ENCODE measurements around the gene FLYWCH1.

FLYWCH1 gene

GRCh38 chr16:2911638-2912329 is at the start of gene FLYWCH1:
TSS of gene FLYWCH1 (plus strand) at chr16:2911931. CDS start at chr16:2929686, 17,755 bp downstream.
- DNase-seq = peak; percentile 89

- no peak for DNase-seq
These were observed 46.1 kb upstream of the FLYWCH1 start for GRCh38 chr16:2865651-2866050.

- DNase-seq = no peak
These were observed 45.3 kb upstream of the FLYWCH1 start for GRCh38 chr16:2866431-2866830.

- DNase-seq = no peak
These were observed 44.1 kb upstream of the FLYWCH1 start for GRCh38 chr16:2867661-2867986.

- DNase-seq = peak; percentile 31
These were observed 43.5 kb upstream of the FLYWCH1 start for GRCh38 chr16:2867987-2868789.

- DNase-seq = no peak
These were observed 39.8 kb upstream of the FLYWCH1 start for GRCh38 chr16:2871926-2872325.

GRCh38 chr16:2874032-2874911 is 37.5 kb upstream of the FLYWCH1 start:
- no peak for DNase-seq

GRCh38 chr16:2874912-2875362 is 36.8 kb upstream of the FLYWCH1 start:
- DNase-seq = peak; percentile 19

- no peak for DNase-seq
These were observed 31.8 kb upstream of the FLYWCH1 start for GRCh38 chr16:2879854-2880508.

GRCh38 chr16:2881783-2882649 is 29.7 kb upstream of the FLYWCH1 start:
- no peak for DNase-seq

GRCh38 chr16:2882650-2883457 is 28.9 kb upstream of the FLYWCH1 start, which contains the start of gene FLYWCH2:
TSS of gene FLYWCH2 (plus strand) at chr16:2883215. CDS start at chr16:2896450, 13,235 bp downstream.
- DNase-seq = peak; percentile 89

- DNase-seq = no peak
These were observed 28.2 kb upstream of the FLYWCH1 start for GRCh38 chr16:2883458-2883908.

GRCh38 chr16:2884041-2884451 is 27.7 kb upstream of the FLYWCH1 start:
- no peak for DNase-seq

- no peak for DNase-seq
These were observed 17.5 kb upstream of the FLYWCH1 start for GRCh38 chr16:2894231-2894630.

GRCh38 chr16:2895813-2896212 is 15.9 kb upstream of the FLYWCH1 start:
- DNase-seq = no peak

GRCh38 chr16:2896480-2897010 is 15.2 kb upstream of the FLYWCH1 start:
- DNase-seq = no peak

GRCh38 chr16:2897110-2897509 is 14.6 kb upstream of the FLYWCH1 start:
- no peak for DNase-seq

GRCh38 chr16:2898831-2899563 is 12.7 kb upstream of the FLYWCH1 start:
- no peak for DNase-seq

GRCh38 chr16:2899564-2900072 is 12.1 kb upstream of the FLYWCH1 start:
- DNase-seq = no peak

Data from NCI-H526 treated with DMSO at 0.1 percent for 48 hours (cell line).